Measurements from ENCODE around the gene SLIT1.

SLIT1 gene

GRCh38 chr10:97060441-97061084, 125.2 kb downstream of the SLIT1 start:
- no peak for DNase-seq

DNA sequence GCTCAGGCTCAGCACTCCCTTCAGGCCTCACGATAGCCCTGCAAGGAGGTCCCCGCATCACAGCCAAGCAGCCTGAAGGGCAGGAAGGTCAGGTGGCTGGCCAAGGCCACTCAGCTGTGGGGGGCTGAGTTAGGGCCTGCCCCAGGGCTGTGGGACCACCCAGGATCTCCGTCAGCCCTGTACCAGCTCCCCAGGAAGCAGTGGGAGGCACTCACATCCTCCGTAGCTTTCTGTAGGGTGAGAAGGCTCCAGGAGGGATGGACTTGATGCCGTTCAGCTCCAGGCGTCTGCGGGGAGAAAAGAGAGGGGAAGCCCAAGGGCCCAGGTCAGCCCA, 125.9 kb downstream of the SLIT1 start:
- no peak for DNase-seq

DNA sequence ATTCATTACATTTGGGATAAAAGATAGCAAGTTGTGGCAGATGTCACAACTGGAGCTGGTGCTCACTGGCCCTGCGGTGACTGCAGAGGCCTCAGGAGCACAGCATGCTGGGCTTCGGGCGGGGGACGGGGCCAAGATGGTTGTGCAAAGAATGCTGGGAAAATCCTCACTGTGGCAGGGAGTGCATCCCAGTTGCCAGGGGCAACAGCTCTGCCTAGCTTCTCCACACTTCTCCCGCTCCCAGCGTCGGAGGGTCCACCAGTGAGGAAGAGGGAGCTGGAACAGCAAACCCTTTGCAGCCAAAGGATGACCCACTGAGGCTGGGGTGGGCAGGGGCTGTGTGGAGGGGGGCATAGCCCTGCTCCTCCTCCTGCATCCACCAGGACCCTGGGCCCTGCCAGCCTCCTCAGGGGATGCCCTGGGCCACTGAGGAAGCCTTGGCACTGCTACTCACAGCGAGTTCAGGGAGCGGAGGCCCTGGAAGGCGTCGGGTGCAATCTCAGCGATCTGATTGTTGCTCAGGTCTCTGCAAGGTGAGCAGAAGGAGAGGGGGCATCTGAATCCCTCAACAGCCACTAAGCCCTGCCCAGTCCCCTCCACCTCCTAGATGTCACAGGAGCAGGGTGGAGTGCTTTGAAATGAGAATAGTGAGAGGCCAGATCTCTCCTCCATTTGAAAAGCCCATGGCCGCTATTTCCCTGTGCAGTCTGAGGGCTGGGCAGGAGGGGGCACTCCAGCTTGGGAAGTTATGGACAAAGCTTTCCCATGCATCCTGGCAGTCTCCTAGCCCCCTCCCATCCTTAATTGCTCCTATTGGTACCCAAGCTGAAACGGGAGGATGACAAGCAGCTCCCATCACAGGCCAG, 126.5 kb downstream of the SLIT1 start:
- DNase-seq, result no peak

DNA sequence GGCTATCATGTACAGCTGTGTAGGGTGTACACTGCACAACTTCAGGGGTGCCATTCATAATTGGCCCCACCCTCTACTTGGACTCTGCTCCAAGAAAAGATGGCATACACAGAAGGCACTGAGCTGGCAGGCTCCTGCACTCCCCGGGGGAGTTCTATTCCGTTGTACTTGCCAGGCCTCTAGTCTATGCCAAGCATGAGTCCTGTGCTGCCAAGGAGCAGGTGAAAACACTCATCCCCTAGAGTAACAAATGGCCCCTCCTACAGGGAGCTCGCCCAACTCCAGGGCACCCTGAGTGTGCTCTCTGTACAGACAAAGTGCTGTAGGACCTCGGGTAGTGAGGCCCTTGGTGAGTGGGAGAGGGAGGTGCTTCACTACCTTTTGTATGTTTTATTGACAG, 127.2 kb downstream of the SLIT1 start:
- DNase-seq, result no peak

GRCh38 chr10:97057491-97058235, 128.1 kb downstream of the SLIT1 start:
- no peak for DNase-seq

DNA sequence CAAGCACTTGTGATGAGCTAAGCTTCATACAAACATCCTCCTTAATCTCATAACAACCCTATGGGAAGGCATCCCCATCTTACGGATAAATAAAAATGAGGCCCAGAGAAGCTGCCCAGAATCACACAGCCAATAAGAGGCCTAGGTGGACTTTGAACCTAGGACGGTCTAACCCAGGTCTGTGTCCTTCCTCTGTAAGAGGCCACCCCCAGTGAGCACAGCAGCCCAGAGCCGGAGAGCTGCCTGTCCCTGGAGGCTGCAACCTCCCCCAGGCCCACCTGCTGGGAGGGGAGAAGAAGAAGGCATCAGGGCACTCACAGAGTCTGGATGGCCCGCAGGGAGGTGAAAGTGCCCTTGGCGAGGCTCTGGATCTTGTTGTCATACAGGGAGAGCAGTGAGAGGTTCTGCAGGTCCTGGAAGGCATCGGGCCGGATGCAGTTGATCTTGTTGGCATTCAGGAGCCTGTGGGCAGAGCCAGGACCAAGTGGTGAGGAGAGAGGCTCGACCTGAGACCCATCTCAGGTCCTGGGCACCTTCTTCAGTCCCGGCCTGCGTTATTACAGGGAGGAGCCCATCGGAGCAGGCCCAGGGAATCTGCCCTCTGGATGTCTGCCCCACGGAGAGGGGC, 129.6 kb downstream of the SLIT1 start:
- no peak for DNase-seq

DNA sequence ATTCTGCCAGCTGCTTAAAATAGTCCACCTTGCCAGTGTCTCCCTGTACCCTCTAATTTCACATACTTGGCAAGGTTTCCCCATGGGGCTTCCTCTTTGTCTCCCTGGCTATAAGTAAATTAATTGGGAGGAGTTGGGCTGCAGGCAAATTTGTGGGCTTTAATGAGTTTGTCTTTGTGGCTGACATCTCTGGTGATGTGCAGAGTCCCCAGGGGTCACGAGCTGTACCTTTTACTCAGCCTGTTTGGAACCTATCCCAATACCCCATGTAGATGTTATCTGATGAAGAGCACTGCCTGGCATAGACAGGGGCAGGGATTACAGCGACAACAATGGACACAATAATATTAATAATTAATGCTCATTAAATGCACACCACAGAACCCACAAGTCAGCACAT, 132.5 kb downstream of the SLIT1 start:
- DNase-seq, result no peak

- DNase-seq, result no peak
These were observed 134.7 kb downstream of the SLIT1 start for GRCh38 chr10:97050956-97051496.

DNA sequence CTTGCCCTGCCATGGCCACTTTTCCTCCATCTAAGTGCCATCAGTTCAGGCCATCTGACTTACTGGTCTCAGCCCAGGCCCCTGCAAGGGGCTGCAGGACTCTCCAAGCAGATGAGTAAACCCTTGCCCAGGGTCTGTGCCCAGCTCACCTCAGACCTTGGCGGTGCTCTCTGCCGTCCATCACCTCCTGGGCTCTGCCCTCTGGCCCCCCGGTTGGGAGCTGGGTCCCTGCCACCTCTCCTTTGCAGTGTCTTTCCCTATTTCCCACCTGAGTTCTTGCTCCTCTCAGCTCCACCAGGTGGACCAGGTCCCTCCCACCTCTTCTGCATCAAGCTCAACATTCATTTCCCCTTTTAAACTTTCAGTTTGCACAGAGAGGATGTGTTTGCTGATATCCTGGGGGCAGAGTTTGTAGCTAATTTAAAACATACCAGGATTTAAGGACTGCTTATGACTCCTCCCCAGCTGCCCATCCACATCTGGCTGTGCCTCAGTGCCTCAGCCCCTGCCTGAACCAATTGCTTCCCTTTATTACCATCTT, 135.5 kb downstream of the SLIT1 start:
- DNase-seq, result no peak

DNA sequence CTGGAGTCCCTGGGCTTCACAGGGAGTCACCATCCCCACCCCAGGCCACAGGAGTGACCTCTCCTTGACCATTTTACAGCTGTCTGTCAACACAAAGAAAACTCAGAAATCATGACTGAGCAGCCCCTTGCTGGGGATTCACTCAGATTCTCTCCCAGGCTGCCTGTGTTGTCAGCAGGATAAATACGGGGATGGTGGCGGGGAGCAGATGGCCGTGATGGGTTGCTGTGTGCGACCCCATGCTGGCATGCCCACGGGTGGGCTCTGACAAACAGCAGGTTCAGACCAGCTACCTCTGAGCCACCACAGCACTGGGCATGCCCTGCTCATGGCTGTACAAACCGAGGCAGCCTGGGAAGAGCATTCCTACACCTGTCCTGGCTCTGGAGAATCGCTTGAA, 136.1 kb downstream of the SLIT1 start:
- no peak for DNase-seq

DNA sequence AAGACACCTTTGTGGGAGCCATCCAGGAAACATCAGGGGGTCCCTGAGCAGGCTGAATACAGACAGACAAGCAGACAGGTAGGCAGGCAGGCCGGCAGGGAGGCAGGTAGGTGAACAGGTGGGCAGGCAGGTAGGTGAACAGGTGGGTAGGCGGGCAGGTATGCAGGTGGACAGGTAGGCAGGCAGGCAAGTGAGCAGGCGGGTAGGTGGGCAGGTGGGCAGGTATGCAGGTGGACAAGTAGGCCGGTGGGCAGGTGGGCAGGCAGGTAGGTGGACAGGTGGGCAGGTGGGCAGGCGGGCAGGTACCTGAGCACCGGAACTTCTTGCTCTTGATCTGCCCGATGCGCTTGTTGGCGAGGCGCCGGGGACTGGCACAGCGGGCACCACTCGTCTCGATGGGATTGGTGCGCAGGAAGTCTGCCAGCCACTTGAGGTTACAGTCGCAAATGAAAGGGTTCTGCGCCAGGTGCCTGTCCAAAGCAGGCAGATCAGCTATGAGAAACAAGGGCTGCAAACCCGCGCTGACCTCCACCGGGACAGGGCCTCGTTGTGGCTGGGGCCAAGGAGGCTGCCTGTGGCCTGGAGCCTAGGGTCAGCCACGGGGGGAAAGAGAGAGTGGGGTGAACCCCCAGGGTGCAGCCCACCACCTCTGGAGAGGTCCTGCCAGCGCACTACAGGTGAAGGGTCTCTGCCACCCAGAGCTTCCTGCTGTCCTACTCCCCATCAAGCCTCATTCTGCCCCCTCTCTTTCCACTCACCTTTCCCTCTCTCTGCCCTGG, 136.9 kb downstream of the SLIT1 start:
- DNase-seq, result no peak

DNA sequence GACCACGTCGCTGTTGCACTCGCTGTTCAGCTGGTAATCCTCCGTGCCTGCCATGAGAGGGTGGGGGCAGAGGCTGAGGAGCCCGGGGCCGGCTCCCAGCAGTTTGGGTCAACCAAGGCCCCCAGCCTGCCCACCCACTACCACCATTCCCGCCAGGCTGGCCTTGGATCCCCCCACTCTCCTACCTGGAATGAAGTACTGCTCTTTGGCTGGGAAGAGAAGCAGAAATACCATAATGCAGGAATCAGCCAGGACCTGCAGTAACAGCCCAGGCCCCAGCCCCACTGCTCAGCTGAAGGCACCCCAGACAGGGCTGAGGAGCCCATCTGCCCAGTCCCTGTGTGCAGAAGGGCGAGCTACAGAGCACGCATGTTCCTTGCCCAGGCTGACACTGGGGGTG, 138.0 kb downstream of the SLIT1 start:
- DNase-seq, result no peak

DNA sequence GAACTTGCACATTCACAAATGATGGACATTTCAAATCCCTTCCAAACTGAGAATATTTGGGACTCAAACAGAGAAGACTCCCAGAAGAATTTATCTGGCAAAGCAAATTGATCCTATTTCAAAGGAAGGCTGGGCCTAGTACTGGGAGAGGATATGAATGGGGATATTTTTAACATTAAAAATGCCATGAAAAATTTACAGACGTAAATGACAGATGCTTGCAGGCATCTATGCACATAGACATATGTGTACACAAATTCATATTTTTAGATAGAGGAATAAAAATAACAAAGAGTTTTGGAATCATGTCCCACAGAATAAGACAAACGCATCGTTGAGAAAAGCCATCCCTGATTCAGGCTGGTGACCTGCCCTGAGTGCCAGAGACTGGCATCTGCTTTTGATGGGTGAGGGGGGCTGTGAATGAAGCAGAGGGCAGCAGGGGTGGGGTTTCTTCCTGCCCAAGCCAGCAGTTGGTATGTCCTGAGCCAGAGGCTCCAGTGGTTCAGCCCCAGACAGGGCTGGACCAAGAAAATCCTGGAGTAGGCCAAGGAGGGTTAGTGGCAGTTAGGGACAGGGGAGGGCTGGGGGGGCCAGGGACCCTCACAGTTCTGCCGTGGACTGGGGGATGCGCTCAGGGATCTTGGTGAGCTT, 138.5 kb downstream of the SLIT1 start:
- DNase-seq, result no peak

DNA sequence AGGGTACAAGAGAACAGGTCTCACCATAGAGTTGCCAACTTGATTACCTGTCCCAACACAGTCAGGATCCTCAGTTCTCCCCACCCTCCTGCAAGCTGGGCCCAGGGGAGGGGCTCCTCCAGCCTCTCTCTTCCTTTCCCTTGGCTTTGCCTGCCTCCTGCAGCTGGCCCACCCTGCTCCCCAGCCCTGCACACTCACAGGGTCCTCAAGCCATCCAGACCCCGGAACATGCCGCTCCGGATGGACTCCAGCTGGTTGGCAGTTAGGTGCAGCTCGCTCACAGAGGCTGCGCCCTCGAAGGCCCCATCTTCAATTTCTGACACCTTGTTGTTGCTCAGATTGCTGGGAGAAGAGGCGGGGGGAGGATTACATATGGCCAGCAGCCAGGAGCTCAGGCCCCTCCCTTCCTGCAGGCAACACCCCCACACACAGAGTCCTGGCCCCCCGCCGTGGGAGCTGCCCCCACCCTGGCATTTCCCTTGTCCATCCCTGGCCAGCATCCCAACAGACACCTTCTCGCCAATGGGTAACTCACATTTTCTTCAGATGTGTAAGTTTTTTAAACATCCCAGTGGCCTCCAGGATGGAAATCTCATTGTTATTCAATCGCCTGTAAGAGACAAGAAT, 139.2 kb downstream of the SLIT1 start:
- no peak for DNase-seq

DNA sequence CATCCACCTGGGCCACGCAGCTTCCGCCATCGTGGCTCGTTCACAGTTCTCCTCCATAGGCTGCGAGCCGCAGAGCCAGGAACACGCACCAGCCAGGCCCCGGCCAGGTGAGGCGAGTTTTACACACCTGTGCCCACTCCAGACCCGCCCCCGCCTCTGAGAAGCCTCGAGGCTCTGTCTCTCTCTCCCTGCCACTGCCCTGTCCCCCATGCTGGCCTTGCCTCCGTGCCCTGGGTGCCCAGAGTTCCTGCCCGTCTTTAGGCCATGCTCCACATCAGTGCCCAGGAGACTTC, 142.2 kb downstream of the SLIT1 start:
- no peak for DNase-seq

GRCh38 chr10:97042716-97043562, 142.8 kb downstream of the SLIT1 start:
- DNase-seq, result no peak

- DNase-seq, result no peak
These were observed 143.7 kb downstream of the SLIT1 start for GRCh38 chr10:97042081-97042480.

GRCh38 chr10:97040706-97041105, 145.1 kb downstream of the SLIT1 start:
- no peak for DNase-seq

GRCh38 chr10:97040248-97040584, 145.5 kb downstream of the SLIT1 start:
- DNase-seq, result no peak

DNA sequence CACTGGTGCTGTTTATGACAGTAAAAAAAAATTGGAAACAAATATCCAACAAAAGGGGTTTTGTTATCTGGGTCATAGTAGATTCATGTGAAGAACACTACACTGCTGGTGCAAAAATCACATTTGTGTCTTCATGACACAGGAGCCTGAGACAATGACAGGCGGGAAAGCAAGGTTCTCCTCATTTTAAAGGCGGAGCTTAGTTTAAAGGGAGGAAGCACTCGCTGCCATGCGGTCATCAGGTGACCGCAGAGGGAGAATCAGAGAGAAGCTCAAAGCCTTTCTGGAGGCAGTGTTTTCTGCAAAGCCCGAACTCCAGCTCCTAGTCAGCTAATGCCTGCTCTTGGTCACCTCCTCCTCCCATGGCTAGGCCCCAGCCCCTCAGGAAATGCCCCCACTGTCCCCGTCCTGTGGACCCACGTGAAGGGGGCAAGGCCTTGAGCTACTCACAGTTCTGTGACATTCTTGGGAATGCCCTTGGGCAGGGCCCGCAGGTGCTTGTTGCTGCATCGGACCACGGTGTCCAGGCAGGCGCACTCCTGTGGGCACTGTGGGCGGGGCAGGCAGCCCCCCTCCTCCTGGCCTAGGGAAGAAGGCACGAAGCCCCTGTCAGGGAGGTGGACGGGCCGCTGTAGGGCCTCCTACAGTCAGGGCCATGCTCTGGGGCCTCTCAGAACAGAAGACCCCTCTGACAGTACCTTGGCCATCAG, 146.1 kb downstream of the SLIT1 start:
- no peak for DNase-seq

Data from bone marrow (tissue), 2 donors.